HuH-7 (cell line): Measurements from ENCODE around the gene PALM2AKAP2.
"Not testable (repeated sequence)": the region's sequence is repeated elsewhere in the genome, so short reads cannot be mapped to it uniquely, and the experiment has no call there.

Experiments used
- DNase-seq: peaks from one replicate; pipeline ENCODE4 v3.0.0; 2011; ENCODE audit warnings: low spot score

PALM2AKAP2 gene

DNA sequence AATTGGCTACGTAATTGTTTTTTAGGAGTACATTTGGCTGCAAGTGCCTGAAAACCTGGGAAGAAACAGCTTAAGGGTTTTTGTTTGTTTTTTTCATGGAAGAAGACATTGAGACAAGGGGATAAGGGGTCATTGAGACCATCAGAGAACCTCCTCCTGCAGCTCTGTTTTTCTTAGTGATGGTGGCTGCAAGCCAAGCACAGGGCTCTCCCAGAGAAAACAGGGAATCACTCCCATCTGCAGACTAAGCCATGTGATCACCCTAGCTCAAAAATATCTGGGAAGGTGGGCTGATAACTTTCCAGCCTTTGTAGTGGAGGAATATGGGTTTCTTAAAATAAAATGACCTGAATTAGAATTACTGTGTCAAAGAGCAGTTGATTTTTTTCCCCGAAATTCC is 25.1 kb downstream of the PALM2AKAP2 start:
- no peak for DNase-seq

DNA sequence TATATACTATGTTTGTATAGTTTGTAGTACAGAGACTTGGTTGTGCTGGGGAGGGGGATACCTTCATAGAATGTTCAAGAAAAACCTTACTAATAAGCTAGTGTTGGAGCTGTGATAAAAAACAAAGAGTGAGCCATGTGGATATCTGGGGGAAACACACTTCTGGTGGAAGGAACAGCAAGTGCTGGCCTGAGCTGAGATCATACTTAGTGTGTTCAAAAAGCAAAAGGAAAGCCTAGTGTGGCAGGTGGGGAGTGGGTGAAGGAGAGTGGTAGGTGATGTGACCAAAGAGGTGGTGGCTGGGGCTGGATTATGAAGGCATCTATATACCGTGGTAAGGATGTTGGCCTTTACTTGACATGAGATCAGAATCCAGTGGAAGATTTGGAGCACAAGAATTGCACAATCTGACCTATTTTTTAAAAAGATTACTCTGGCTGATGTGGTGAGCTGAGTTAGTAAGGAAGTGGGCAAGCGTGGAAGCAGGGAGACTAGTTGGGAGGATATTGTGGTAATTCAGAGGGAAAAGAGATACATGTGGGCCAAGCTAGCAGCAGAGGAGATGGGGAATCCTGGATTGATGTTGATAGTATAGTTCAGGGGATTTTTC is 26.6 kb downstream of the PALM2AKAP2 start:
- no peak for DNase-seq

DNA sequence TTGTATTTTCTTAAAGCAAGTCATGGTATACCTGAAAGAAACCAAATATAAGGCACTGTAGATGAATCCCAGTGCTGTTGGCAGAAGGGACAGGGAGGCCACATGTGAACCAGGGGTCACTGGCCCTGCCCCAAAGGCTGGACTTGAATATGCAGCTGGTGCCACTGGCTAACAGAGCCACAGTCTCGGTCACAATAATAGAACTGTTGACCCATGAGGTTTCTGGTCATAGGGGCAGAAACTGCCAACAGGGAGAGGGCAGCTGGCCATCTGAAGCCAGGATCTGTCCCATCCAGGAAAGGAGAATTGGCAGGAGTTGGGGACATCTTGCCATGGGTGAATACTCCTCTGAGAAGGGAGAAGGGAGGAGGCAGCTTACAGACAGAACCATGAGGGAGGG is 31.9 kb downstream of the PALM2AKAP2 start:
- no peak for DNase-seq

DNA sequence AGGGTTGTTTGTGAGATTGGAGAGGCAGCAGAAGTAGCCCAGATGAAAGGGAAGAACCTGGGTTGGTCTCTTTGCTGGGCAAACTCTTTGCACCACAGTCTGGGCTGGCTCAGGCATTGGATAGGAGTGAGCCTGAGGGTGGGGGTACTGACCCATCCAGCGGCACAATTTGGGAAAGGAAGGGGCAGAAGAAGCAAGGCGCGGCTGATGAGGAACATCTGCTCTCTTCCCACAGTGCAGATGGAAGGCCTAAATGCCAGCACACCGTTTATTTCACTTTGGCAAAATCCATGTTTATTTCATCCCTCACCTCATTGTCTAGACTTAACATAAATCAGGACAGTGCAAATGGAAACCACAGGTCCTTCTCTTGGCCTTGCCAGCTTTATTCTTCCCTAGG is 32.3 kb downstream of the PALM2AKAP2 start:
- no peak for DNase-seq

DNA sequence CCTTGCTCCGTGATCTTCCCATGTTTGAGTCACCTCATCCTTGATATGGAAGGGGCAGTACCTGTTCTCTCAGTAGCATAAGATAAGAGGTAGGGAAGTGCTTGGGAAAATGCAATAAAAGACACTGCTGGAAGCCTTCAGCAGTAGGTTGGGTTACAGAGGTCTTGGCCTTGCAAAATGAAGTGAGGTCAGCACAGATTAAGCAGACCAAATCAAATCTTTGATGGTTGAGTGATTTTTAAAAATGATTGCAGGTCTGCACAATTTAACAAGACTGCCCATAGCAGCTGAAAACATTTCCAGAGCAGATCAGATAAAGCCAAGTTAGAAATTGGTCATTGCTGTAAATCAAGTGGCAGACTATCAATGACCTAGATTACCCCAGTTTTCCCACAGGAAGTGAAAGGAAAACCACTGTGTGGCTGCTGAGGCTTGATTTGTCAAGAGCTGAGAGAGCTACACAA is 32.9 kb downstream of the PALM2AKAP2 start:
- DNase-seq = no peak

DNA sequence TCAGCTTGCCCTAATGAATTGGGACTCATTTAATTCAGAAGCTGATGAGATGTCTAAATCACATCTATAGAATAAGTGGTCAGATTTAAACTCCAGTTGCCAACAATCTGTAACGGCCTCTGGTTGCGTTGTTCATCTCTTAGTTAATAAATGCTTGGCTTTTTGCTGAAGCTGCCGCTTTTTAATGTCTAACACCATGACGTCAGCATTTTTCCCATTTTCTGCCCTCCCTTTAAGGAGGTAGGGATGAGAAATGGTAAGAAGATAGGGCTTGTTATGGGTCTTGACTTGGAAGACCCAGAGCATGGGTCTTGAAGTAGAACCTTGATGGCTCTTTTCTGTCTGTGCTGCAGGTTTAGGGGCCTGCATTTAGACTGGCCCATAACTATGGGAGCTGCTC is 33.3 kb downstream of the PALM2AKAP2 start:
- no peak for DNase-seq

DNA sequence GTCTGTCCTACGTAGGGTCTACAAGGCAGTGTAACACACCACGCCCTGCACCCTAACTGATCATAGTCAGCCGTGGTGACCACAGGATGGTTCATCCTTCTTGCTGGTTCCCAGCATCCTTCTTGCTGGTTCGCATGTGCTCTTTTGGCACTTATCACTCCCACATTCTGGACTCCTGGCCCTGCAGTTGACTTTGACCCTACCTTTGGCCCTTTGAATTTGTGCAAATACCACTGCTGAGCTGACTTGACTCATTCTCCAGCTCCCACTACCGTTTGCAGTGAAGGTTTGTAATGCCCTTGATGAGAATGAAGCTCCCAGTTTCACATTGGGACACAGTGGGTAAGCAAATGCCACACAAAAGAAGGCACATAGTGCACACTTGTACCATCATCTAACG is 33.8 kb downstream of the PALM2AKAP2 start:
- DNase-seq = no peak

DNA sequence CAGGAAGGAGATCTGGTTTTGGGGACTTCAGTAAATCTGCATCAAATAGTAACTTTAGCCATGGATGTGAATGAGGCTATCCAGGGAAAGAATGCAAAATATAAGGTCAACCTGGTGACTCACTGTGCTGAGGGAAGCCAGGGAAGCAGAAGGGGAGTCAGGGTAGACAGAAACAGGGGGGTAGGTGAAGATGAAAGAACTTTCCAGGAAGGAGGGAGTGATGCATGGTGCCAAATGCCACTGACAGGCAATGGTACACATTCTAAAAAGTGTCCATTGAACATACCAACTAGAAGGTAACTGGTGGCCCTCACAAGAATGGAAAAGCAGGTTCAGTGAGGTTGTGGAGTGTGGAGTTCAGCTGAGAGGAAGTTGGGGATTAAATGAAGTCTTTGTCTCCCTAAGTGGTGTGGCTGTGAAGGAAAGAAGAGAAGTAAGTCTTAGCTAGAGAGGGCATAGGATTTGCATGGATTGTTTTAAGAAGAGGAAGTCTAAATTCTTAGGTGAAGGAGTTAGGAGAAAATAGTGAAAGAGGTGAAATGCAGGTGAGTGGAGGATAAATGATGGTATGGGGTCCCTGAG is 35.5 kb downstream of the PALM2AKAP2 start:
- DNase-seq = no peak

DNA sequence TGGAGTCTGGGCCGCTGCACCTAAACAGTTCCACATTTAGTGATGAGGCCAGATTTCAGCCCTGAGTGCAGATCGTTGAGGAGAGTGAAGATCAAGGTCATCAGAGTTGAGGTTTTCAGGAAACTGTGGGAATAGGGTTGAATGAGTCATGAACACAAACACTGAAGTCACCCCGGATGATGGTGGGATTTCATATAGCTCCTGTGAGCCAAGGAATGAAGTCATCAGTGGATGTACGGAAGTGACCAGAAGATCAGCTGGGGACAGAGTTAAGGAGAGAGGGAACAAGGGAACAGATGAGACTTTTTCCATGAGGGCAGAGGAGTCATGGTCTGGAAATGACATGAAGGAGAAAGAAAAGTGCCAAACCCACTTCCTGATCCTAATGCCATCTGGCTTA is 36.5 kb downstream of the PALM2AKAP2 start:
- no peak for DNase-seq

DNA sequence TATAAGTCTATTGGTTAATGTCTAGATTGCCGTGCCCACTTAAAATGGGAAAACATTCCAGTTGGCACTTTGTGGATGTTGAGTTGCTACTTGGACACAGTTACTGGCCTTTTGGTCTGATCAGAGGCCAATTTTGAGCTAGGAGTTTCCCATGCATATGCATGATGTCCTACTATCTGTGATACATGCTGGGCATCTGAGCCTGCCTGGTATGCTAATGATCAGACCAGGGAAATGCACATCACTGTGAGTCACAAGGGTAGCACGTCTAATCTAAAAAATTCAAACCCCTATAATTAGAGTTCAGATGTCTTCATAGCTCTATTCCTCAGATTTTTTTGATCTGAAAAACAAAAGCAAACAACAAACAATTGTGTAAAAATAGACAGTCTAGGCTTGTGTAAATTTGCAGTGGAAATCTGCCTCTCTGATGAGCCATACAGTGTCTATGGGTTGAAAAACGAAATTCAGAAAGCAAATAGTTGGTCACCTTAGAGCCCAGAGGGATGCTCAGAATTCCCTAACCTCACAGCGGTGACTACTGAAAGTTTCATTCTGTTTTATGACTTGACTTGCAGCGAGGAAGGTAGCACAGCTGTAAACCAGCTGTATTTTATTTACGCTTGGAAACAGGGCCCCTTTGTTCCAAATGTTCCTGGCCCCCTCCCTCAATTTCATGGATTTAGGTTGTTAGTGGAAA is 37.3 kb downstream of the PALM2AKAP2 start:
- DNase-seq = no peak

DNA sequence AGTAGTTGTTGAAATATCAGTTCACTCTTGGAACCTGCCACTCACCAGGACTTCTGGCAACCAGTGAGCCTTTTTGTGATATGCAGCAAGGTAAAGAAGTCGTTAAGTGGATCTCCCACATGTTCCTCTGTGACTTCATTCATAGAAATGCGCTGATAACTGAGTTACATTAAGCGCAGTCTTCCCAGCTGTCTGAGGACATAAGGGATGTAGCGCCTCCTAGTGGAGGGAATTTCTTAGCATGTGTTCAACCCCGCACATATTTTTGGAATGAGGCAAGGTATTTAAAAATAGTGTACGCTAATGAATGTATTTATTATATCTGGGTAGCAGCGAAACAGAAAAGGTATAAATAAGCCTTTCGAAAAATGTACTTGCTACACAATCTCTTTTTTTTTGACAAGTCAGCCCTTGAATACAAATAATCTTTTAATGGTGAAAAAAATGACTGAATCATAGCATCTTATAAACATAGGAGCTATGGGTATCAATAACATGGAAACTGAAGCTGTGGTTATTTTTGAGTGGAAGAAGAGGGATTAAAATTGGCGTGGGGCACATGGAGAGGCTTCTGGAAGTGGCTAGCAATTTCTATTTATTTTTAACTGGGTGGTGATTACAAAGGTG is 38.0 kb downstream of the PALM2AKAP2 start:
- peak; percentile 50 for DNase-seq

DNA sequence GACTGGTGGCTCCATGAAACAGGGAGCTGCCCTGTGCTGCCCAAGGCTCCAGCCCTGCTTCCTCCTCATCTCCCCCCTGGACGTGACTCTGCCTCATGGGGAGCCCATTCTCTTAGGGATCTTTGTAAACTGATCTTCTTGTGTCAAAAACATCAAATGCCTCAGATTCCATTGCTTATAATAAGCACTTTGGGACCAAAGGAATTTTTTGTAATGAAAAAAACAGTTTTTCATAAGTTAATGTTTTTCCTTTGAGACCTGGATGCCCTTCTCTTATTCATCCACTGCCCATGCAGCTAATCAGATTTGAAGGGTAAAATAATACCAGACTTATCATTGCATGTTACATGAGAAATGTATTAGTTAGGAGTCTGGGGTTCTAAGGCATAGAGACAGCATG is 41.7 kb downstream of the PALM2AKAP2 start:
- no peak for DNase-seq

DNA sequence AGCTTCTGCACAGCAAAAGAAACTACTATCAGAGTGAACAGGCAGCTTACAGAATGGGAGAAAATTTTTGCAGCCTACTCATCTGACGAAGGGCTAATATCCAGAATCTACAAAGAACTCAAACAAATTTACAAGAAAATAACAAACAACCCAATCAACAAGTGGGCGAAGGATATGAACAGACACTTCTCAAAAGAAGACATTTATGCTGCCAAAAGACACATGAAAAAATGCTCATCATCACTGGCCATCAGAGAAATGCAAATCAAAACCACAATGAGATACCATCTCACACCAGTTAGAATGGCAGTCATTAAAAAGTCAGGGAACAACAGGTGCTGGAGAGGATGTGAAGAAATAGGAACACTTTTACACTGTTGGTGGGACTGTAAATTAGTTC is 45.4 kb downstream of the PALM2AKAP2 start:
- DNase-seq = not testable (repeated sequence)

DNA sequence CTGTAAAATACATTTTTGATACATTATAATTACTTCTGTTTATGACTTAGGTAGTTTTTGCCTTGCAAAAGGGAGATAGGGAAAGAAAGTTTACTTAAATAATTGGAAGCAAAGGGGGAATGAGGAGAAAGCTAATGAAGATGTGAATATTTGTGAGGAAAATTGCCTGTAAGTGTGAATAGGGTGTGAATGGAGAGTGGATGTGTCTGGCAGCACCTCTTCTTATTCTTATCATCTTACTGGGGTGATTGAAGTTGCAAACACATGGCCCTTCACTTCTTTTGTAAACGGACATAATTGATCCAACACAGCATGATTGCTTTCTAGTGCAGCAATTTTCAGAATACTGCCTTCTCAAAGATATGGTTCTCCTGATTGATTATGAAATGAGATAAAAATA is 46.6 kb downstream of the PALM2AKAP2 start:
- DNase-seq = no peak

DNA sequence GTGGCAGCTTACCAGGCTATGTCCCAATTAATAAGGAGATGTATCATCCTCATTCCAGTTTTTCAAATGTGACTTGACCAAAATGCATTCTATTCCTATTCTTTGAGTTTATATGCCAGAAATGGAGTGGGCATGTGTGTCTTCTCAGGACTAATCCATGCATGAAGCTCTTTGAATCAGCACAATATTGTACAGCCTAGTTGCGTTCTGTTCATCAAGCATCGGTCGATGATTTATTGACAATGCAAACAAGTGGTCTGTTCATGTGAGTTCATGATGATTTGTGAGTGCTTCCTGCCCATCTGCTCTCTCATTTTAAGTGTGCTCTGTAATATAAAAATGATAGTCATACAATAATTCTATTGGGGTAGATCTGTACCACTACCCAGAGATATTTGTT is 48.3 kb downstream of the PALM2AKAP2 start:
- no peak for DNase-seq
